GM21723 (cell line): ENCODE data around the gene CD3E.

Experiments used
- ATAC-seq: cut with Tn5 transposase; IDR thresholded peaks from one replicate; pipeline ENCODE4 v1.9.1; 2021; ENCODE audit warnings: mild to moderate bottlenecking, moderate library complexity; ENCODE audit not compliant: unreplicated experiment

Gene CD3E

GRCh38 chr11:118321386-118322082, 17.0 kb downstream of the CD3E start:
- ATAC-seq = no peak

GRCh38 chr11:118322721-118323120, 18.2 kb downstream of the CD3E start:
- ATAC-seq = no peak

GRCh38 chr11:118325283-118325682, 20.8 kb downstream of the CD3E start:
- no peak for ATAC-seq

- ATAC-seq = no peak
These were observed 24.2 kb downstream of the CD3E start for GRCh38 chr11:118328745-118329144.

GRCh38 chr11:118334745-118335144, 30.2 kb downstream of the CD3E start:
- ATAC-seq = no peak

- ATAC-seq = no peak
These were observed 34.1 kb downstream of the CD3E start for GRCh38 chr11:118338637-118339061.

GRCh38 chr11:118339281-118339961, 34.9 kb downstream of the CD3E start:
- no peak for ATAC-seq

GRCh38 chr11:118340449-118340848, 35.9 kb downstream of the CD3E start:
- no peak for ATAC-seq

- no peak for ATAC-seq
These were observed 36.7 kb downstream of the CD3E start for GRCh38 chr11:118341261-118341660.

- no peak for ATAC-seq
These were observed 37.4 kb downstream of the CD3E start for GRCh38 chr11:118341815-118342489.

GRCh38 chr11:118342503-118343161, 38.1 kb downstream of the CD3E start, which contains the start of gene CD3D:
Gene CD3D (minus strand): TSS chr11:118342705. CDS start chr11:118342607, 98 bp downstream.
- ATAC-seq = no peak

GRCh38 chr11:118343248-118343647, 38.7 kb downstream of the CD3E start:
- no peak for ATAC-seq

GRCh38 chr11:118343981-118344515, 39.5 kb downstream of the CD3E start, which contains the start of gene CD3G:
Gene CD3G (plus strand): TSS chr11:118344344. CDS start chr11:118344424, 80 bp downstream.
- no peak for ATAC-seq

- no peak for ATAC-seq
These were observed 44.9 kb downstream of the CD3E start for GRCh38 chr11:118349475-118349874.

- no peak for ATAC-seq
These were observed 48.7 kb downstream of the CD3E start for GRCh38 chr11:118353084-118353710.

- no peak for ATAC-seq
These were observed 53.5 kb downstream of the CD3E start for GRCh38 chr11:118358071-118358470.

- ATAC-seq = peak; percentile 92
These were observed 54.9 kb downstream of the CD3E start, which contains the start of gene UBE4A for GRCh38 chr11:118359295-118359958. Gene UBE4A (plus strand): TSS chr11:118359600. CDS start chr11:118365081, 5,481 bp downstream.

GRCh38 chr11:118364956-118365615, 60.6 kb downstream of the CD3E start:
- no peak for ATAC-seq
